HG02840 (cell line): ENCODE measurements around the gene GPR137C.
"Not testable (repeated sequence)": the region's sequence is repeated elsewhere in the genome, so short reads cannot be mapped to it uniquely, and the experiment has no call there.

ENCODE experiments used
- ATAC-seq: cut with Tn5 transposase; IDR thresholded peaks from one replicate; pipeline ENCODE4 v1.9.1; 2021; ENCODE audit warnings: mild to moderate bottlenecking, moderate library complexity, moderate number of reproducible peaks; ENCODE audit not compliant: unreplicated experiment, low FRiP score

The GPR137C gene

DNA sequence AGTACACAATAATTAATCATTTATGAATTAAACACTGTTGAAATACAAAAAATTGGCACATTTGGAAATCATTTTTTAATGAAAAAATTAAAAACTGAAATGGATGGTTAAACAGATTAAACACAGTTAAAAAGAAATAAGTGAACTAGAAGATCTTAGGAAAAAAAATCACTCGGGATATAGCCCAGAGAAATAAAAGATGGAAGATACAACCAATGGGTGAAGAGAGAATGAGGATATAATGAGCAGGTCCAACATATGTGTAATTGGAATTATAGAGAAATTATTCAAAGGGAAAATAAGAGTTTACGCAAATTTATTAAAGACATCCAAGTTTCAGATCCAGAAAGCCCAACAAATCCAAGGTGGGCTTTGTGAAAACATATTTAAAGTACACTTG is 6.1 kb downstream of the GPR137C start:
- no peak for ATAC-seq

DNA sequence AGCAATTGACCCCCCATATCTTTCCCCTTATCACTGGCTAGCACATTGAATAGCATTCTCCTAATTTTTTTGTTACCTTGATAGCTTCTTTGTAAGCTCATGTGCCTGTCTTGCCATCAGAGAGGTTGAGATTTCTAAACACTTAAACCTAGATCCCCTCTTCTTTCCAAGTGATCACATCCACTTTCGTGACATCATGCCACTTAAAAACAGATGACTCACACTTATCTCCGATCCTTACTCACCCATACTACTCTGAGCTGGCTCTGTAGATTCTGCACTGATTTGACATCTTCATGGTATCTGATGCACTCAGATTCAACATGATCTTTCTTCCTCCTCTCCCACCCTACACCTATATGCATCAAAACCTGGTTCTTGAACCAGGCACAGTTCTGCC is 10.5 kb downstream of the GPR137C start:
- ATAC-seq: no peak

DNA sequence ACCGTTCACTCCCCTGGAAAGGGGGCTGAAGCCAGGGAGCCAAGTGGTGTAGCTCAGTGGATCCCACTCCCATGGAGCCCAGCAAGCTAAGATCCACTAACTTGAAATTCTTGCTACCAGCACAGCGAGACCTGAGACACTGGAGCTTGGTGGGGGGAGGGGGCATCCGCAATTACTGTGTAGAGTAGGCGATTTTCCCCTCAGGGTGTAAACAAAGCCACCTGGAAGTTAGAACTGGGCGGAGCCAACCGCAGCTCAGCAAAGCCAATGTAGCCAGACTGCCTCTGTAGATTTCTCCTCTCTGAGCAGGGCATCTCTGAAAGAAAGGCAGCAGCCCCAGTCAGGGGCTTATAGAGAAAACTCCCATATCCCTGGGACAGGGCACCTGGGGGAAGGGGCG is 15.8 kb downstream of the GPR137C start:
- not testable (repeated sequence) for ATAC-seq

DNA sequence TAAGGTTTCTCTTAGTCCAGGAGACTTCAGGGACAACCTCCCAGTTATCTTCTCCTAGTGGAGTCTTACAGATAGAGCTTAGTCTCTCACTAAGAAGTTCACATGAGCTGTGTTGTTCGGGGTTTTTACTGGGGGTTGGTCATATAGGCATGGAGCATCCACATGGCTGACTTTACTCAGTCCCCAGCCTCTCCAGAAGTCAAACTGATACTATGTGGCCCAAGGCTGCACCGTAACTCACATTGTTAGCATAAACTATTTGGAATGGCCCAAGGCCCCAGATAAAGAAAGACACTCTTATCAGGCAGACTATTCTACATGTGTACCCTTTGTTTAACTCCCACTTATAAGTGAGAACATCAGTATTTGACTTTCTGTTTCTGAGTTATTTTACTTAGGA is 23.2 kb downstream of the GPR137C start:
- no peak for ATAC-seq

DNA sequence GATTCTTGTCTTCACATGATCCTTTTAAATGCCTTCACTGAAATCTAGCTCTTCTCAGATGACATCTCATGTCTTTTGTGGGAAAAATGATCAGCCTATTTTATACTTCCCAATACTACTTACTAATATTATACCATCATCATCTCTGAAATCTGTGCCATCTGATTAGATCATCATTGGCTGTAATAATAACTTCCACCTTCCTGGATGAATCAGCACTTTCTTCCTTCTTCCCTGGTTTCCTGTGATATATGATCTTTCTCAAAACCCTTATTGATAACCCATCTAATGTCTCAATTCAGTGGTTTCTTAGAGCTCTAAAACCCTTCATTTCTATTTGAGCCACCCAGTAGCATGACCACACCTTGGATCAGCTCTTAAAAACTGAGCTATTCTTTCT is 30.9 kb downstream of the GPR137C start:
- ATAC-seq: no peak

DNA sequence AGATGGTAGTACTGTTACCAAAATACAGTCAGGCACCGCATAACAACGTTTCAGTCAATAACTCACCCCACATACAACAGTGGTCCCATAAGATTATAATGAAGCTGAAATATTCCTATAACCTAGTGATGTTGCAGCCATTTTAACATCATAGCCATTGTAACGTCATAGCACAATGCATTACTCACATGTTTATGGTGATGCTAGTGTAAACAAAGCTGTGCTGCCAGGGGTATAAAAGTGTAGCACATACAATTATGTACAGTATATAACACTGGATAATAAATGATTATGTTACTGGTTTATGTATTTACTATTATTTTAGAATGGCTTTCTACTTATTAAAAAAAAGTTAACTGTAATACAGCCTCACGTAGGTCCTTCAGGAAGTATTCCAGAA is 37.0 kb downstream of the GPR137C start:
- ATAC-seq: no peak

DNA sequence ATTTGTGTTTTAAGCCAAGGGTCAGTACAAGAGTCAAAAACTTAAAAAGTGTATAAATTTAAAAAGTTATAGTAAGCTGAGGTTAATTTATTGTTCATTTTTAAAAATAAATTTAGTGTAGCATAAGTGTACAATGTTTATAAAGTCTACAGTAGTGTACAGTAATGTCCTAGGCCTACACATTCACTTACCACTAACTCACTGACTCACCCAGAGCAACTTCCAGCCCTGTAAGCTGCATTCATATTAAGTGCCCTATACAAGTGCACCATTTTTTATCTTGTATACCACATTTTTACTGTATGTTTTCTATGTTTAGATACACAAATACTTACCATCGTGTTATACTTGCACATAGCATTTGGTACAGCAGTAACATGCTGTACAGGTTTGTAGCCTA is 37.7 kb downstream of the GPR137C start:
- ATAC-seq: no peak

DNA sequence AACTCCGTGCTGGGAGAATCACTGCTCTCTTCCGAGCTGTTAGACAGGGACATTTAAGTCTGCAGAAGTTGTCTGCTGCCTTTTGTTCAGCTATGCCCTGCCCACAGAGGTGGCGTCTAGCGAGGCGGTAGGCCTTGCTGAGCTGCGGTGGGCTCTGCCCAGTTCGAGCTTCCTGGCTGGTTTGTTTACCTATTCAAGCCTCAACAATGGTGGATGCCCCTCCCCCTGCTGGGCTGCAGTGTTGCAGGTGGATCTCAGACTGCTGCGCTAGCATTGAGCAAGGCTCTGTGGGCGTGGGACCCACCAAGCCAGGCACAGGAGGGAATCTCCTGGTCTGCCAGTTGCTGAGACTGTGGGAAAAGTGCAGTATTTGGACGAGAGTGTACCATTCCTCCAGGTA is 43.7 kb downstream of the GPR137C start:
- no peak for ATAC-seq

DNA sequence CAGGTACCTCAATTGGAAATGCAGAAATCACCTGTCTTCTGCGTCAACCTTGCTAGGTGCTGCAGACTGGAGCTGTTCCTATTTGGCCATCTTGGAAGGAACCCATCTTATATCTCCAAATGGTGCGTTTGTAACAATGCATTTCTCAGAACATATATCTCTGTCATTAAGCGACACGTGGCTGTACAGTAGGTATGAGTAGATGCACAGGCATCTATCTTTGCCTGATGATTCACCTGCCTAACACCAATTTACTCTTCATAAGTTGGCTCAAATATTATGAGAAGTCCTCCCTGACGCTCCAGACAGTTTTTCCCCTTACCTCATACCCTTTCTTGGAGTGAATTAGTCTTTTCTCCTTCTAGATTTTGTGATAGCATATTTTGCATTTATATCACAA is 44.2 kb downstream of the GPR137C start:
- no peak for ATAC-seq

DNA sequence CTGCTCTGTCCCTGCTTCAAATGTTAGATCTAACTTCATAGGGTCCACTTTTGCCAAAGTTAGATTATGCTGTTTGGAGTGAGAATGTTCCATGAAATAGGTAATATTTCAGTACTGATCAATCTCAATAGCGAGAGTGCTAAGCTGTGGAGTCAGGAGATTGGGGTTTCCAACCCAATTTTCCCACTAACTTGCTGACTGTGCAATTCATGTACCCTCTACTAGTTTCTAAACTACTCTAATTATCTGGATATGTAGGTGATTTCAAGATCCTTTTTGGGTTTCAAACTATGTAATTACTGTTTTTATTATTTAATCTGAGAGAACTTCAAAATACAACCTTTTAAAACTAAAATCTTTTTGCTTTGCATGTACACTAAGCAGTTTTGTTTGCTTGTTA is 45.9 kb downstream of the GPR137C start:
- ATAC-seq: no peak

DNA sequence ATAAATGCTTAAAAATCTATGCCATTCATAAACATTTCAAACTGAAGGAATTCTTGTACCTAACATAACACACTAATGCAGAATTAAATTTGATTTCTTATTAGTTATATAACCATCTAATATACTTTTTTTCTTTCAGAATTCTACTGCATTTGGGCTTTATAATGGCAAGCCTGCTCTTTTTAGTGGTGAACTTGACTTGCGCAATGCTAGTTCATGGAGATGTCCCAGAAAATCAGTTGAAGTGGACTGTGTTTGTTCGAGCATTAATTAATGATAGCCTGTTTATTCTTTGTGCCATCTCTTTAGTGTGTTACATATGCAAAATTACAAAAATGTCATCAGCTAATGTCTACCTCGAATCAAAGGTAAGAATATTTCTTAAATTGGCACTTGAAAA is 47.3 kb downstream of the GPR137C start:
- no peak for ATAC-seq

DNA sequence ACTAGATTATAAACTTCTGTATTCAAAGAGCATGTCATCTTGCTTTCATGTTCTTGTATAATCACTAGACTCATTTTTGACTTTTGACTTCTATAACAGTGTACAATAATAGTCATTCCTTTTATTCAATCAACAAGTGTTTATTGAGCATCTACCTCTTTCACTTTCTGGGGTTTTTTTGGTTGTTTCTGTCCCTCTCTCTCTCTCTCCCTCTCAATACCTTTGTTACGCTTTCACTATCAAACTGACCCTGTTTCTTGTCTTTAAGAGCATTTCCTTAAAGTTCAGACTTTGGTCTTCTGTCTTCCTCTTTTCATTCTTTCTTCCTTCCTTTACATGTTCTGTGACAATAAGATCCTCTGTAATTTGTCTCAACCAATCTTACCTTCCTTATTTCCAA is 49.5 kb downstream of the GPR137C start:
- no peak for ATAC-seq

DNA sequence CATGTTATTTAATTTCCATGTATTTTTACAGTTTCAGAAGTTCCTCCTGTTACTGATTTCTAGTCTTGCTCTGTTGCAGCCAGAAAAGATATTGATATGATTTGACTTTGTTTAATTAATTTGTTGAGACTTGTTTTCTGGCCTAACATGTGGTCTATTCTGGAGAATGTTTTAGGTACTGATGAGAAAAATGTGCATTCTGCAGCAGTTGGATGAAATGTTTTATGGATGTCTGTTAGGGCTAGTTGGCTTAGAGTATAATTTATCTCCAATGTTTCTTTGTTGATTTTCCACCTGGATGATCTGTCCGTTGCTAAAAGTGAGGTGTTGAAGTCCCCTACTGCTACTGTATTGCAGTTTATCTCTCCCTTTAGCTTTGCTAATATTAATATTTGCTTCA is 54.4 kb downstream of the GPR137C start:
- ATAC-seq: no peak

DNA sequence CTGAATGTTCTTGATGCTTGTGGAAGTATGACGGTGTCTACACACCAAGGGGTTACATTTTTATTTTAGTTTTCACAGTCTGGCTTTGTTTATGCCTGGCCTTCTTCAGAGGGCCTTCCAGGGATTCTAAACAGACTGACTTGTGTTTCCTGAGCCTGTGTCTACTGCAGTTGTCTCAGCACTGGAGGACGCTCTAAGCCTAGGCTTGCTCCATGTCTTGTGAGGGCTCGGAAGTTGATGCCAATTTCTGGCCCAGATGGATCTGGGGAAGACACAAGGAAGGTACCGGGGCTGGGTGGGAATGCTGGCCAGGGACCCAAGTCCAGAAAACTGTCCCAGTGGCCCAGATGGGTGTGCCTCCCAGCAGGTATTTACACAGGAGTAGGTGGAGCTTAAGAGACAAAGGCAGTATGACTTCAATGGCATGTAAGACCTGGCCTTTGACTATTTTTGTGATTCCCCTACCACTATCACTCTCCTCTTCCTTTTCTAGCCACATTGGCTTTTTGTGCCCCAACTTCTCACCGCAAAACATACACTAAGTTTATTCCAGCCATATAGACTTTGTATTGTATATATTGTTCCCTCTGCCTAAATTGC is 56.9 kb downstream of the GPR137C start:
- ATAC-seq: no peak

DNA sequence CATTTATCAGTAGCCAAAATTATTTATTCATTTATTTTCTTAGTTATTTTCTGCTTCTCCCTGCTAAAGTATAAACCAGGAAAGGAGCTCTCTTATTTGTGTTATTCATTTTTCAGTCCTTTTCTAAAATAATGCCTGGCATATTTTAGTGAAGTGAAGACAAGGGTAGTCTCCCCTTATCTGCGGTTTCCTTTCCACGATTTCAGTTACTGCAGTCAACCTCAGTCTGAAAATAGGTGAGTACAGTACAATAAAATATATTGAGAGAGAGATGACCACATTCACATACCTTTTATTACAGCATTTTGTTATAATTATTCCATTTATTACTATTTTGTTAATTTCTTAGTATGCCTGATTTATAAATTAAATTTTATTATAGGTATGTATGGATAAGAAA is 57.6 kb downstream of the GPR137C start:
- no peak for ATAC-seq

DNA sequence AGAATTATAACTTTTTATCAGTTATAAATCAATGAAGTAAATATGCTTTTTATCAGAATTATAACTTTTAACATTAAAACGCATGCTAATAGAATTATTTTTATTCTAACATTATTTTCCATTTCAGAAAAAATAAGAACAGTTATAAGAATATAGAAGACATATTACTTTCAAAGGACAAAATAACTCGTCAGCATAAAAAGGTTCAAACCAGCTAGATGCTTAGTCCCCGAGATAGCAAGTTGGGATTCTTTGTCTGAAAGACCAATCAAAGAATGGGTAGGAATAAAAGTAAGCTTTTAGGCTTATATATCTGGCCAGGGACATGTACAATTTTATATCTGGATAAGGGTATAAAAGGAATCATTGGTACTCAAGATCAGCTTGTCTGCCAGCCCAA is 66.0 kb downstream of the GPR137C start:
- no peak for ATAC-seq

DNA sequence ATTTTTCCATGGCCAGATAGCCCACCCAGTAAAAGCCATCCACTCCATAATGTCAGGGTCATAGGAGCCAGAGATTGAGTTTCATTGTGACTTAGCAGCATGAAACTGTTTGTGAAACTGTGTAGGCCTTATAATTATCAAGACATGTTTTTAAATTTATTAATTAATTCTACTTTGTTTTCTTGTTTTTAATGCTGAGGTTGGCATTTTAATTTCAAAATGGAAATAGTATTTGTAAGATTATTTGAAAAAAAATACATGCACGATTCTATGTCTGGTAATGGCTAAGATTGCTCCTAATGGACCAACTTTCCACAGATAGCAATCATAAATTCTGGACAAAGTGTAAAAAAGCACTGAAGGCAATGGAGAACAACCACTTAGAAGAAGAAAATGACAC is 67.1 kb downstream of the GPR137C start:
- no peak for ATAC-seq

DNA sequence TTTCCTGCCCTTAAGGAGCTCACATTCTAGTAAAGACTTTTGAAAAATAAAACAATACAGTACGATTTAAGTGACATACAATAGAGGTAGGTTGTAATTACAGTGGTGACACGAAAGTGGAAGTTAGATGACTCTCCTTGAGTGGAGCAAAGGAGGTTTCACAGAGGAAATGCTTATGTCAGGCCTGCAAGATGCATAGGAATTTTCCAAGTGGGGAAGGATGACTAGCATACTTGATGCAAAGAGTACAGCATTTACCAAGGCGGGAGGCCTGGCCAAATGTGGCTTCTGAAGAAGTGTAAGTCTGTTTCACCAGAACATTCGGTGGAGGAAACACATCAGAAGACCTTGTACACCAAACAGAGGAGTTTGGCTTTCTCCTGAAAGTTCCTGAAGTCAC is 87.5 kb downstream of the GPR137C start:
- no peak for ATAC-seq

DNA sequence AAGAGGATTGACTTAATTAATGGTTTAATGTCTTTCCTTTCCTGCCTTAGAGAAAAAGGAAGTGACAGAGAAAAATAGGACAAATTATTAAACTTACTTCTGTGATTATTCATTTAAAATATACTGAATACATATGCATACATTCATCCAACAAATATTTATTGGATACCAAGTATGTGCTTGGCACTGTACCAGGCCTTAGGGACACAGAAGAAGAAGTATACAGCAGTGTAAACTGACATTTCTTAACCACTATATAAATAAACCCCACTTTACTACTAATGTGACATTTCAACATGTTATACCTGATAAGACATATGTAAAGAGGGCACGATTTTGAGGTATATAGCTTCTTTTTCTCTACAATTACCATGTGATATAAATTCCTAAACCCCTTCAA is 89.1 kb downstream of the GPR137C start:
- no peak for ATAC-seq

DNA sequence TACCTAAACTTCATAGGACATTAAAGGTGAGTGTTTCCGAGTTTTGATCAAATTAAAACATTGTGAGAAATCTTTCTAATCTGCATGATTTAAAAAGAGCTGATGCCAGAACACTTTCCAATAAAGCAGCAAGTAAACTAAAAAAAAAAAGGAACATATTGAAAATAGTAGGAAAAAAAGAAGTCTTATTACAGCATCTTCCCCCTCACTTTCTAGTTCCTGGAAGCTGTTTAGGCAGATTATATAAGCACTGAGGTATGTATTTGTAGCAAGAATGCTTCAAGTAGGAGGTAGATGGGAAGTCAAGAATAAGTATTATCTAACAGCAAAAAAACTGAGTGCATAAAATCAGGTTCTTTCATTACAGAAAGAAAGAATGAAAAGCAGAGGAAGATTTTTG is 96.9 kb downstream of the GPR137C start:
- ATAC-seq: no peak

DNA sequence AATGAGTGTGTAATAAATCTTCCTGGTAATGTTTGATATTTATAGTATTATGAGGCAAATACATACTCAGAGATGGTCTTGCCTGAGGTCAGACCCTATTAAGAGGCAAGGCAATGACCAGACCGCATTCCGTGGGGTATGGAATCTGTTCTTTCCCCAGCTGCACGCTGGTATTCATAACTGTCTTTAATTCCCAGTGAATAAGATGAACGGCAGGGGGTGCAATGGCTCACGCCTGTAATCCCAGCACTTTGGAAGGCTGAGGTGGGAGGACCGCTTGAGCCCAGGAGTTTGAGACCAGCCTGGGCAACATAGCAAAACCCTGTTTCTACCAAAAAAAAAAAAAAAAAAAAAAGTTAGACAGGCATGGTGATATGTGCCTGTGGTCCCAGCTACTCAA is 98.1 kb downstream of the GPR137C start:
- ATAC-seq: no peak

DNA sequence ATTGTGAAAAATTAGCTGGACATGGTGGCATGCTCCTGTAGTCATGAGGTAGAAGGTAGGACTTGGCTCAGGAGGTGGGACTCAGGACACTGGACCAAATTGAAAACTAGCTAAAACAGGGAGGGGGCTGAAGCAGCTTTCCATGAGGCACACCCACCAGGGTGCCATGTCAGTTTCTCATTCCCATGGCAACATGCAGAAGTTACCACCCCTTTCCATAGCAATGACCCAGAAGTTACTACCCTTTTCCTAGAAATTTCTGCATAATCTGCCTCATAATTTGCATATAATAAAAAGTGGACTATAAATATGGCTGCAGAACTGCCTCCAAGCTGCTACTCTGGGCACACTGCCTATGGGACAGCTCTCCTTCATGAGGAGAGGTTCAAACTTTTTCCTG is 104.3 kb downstream of the GPR137C start:
- ATAC-seq: no peak

DNA sequence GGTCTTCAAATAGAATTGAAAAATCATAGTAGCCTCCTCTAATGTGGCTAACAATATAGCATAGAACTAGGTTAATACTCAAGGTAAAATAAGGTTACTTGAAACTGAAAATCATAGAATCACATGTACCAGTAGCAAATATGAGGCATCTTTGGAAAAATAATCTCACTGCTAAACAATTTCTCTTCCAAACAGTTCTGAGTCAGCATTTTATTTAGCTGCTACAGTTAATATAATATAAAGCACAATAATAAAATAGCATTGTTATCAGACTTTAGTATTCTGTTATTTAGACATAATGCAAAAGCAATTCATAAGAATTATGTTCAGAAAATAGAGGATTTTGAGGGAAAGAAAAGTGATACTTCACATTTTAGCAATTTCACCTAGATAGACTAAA is 107.7 kb downstream of the GPR137C start:
- no peak for ATAC-seq
